ACHN (cell line): Measurements from ENCODE around the gene COL4A2.
"Not testable (repeated sequence)": the region's sequence is repeated elsewhere in the genome, so short reads cannot be mapped to it uniquely, and the experiment has no call there.

ENCODE experiments used
- DNase-seq: peaks from one replicate; pipeline ENCODE4 v3.0.0-alpha.2; 2015
- in situ Hi-C: cut with HindIII; loops from 2 replicates; pipeline ENCODE4 v1.10.0; 2017; ENCODE audit warnings: low sequenced_read_pairs, low pct_ligation_motif_present, low pct_unique_long_range_greater_than_20kb

The COL4A2 gene

DNA sequence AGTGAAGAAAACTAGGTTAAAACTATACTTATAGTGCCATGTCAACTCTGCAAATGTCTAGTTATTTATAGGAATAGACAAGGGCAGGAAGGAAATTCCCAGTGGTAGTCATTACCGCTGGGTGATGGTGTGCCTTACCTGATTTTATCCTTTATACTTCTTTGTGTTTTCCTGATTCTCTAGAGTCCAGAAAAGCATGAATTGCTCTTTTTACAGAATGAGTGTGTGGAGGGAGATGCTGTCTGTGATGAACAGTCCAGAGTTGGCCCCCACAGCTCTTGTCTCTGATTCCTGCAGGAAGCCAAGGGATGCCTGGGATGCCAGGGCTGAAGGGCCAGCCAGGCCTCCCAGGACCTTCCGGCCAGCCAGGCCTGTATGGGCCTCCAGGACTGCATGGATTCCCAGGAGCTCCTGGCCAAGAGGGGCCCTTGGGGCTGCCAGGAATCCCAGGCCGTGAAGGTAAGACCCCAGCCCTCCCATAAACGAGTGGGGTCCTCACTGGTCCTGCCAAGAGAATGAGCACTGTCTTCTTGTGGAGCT, 170.7 kb downstream of the COL4A2 start:
- DNase-seq = no peak
- in situ Hi-C loops = no loop called here

DNA sequence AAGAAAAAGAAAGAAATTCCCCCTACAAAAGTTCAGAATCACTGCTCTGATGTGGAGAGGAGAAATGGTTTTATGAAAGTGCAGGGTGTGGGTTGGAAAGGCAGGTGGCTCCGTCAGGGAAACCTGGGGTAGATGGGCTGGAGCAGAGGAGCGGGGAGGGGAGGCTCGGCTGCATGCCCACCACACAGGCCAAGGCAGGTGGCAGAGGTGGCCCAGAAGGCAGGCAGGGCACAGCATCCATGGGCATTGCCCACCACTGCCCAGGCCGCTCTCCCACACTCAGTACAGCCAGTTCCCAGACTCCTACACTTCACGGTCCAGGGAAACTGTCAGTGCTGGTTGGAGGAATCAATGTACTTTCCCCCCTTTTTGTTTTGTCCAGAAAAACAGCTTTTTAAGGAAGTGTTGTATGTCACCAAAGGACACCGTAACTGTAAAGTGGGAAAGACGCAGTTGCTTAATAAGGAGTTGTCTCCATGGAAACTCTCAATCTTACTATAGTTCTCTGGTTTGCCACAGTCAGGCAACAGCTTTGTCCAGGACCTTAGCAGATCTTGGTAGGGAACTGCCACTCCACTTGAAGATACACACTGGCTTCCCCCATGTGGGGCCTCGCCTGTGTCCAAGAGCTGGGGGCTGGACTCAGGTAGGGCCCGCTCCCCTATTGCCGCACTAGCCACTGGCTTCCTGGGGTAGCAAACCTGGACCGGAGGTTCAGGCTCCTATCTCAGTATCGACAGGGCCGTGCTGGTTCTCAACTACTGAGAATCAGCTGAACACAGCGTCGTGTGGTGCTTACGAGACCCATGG, 171.5 kb downstream of the COL4A2 start:
- no peak for DNase-seq
- in situ Hi-C loops = no loop called here

DNA sequence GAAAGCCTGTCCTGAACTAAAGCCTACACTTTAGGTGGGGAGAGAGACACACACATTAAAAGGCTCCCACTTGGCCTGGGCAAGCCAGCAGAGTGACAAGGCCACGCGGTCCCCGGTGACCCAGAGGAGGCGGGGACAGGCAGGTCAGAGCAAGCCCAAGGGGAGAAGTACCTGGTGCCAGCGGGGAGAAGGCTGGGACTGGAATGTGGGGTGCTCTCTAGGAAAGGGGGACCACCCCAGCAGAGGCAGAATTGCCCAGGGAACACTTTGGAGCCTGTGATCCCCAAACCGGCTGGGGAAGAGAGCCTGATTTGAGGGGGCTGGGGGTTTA, 172.1 kb downstream of the COL4A2 start:
- DNase-seq = no peak
- in situ Hi-C loops = no loop called here

DNA sequence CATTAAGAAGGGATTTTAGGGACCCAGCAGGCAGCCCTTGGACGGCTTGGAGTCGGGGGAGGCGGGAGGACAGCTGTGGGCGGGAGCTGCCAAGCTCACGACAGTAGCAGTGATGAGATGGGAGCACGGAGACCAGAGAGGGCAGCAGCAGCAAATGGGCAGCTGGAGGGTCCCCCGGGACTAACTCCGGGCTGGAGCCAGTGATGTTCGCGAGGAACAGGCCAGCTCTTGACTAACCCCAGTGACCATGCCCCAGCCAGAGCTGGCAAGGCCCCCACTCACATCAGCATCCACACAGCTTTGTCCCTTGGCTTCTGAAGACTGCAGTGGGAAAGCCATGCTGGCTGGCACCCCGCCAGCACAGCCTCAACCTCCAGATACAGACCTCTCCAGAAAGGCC, 172.6 kb downstream of the COL4A2 start:
- in situ Hi-C loops = no loop called here
- DNase-seq = no peak

DNA sequence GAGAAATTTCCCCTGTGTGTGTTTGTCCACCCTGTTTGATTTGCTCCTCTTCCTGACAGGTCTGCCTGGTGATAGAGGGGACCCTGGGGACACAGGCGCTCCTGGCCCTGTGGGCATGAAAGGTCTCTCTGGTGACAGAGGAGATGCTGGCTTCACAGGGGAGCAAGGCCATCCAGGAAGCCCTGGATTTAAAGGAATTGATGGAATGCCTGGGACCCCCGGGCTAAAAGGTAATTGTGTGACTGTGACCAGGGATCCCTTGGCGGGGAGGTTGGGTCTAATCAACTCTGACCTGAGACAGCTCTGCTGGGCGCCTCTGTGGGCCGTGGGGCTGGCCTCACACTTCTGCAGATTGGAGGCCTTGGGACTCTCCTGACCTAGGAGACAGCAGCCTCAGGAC, 173.1 kb downstream of the COL4A2 start:
- in situ Hi-C loops = no loop called here
- no peak for DNase-seq

DNA sequence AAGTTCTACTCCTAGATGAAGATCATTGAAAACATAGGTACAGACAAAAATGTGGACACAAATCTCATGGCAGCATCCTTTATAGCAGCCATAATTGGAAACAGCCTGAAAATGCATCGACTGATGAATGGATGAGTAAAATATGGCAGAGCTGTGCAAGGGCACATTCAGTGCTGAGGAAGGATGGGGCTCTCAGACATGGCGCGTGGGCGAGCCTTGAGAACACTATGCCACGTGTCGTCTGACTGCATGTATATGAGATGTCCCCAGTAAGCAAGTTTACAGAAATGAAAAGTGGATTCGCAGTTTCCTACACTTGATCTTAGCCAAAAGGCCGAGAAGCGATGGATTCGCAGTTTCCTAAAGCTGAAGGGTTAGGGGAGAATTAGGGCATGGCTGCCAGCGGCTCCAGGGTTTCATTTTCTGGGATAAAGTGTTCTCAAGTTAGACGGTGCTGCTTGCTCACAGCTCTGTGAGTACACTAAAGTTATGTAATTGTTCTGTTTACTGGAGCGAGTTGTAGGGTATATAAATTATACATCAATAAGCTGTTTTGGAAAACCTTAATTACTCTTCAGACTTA, 176.4 kb downstream of the COL4A2 start:
- DNase-seq = no peak
- in situ Hi-C loops = no loop called here

DNA sequence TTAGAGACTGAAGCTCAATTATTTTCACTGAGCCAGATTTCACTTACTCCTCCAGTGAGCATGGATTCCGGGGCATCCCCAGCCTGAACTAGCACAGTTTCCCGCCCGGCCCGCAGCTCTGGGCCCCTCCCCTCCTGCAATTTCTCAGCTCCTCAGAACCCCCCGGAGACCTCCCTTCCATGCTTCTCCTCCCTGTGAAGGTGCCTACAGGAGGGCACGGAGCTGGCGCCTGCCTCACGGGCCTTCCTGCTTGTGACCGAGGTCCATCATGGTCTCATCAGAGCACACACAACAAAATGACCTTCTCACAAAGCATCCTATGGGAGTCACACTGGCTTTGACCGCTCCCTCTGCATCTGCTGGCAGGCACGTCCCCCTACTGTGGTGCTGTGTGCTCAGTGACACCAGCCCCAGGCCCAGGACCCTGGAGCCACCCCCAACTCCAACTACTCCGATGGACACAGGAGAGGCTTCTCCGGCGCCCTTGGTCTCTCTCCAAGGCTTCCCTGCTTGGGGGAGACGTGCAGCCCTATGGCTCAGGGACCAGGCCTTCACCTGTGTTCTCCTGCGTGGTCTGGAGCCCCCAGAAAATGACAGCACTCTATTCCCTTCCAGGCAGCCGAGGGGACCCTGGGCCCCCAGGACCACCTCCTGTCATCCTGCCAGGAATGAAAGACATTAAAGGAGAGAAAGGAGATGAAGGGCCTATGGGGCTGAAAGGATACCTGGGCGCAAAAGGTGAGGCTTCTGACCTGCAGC, 177.4 kb downstream of the COL4A2 start:
- in situ Hi-C loops = no loop called here
- DNase-seq = no peak

DNA sequence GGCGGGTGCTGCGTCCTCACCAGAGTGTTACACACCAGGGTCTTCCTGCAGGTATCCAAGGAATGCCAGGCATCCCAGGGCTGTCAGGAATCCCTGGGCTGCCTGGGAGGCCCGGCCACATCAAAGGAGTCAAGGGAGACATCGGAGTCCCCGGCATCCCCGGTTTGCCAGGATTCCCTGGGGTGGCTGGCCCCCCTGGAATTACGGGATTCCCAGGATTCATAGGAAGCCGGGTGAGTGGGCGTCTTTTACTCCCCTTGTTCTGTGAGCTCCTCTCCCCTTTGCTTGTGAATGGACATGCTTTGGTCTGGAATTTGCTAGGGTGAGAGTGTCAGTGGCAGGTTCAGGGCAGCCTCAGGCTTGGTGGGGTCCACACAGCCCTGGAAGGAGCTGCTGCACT, 178.5 kb downstream of the COL4A2 start:
- in situ Hi-C loops = no loop called here
- DNase-seq = peak; percentile 94

DNA sequence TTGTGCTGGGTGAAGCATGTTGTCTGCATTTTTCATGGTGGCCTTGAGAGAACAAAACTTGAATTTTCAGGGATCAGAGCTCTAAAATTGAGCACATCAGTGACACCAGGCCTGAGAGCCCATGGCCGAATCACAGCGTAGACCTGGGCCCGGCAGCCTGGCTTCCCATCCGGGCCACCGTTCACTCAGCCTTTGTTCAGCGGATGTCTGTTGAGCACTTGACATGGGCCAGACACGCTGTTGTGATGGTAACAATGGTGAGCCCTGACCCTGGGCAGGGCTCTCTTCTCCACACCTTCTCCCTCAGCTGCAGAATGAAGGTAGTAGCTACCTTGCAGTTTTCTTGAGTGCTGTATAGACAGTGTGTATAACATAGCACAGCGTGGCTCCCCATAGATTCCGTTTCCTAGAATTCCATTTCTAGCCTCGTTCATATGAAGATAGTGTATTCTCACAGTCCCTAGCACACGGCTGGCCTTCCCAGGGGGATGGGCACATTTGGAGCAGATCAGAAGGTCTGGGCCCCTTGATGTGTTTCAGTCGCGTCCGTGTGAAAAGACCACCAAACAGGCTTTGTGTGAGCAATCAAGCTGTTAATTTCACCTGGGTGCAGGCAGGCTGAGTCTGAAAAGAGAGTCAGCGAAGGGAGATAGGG, 179.1 kb downstream of the COL4A2 start:
- peak; percentile 27 for DNase-seq
- in situ Hi-C loops = no loop called here

DNA sequence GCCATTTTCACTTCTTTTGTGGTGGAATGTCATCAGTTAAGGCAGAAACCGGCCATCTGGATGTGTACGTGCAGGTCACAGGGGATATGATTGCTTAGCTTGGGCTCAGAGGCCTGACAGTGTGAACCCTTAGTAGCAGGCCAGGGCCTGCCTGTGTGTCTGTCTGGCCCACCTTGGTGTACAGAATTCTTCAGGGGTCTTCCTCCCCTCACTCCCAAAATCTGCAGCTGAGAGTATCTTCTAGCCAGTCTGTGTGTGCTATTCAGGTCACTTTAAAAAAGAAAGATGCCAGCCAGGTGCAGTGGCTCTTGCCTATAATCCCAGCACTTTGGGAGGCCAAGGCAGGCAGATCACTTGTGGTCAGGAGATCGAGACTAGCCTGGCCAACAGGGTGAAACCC, 179.8 kb downstream of the COL4A2 start:
- DNase-seq, in situ Hi-C loops: not testable (repeated sequence)

DNA sequence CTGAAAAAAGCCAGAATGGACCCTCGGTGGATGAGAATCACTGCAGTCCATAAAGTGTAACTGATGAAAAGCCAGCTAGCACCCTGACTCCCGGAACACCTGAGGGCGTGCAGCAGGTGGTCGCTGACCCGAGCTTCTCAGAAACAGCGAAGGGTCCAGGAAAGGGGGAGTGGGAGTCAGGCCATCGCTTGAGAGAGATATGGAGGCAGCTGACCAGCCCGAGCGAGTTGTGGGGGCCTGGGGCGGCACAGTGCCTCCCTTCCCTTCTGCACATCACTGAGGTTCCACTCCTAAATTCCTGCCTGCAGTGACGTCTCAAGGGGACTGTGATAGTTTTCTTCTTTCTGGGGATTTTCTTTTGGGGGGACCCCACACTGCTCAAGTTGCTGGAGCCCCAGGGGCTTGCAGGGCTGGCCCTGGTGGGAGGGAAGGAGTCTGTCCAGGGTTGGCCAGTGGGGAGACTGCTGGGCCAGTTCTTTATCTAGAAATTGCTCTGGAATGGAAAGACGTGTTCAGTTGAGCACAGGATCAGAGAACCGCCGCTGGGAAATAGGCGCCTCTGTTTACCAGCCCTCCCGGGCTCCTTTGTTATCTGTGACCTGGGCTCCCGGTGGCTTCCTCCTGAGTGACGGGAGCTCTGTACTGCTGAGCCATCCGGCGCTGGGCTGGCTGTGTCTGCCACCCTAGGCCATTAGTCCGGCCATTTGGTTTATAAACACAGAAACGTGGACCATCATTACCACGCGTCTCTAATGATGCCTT, 183.1 kb downstream of the COL4A2 start:
- in situ Hi-C loops = no loop called here
- DNase-seq = no peak

DNA sequence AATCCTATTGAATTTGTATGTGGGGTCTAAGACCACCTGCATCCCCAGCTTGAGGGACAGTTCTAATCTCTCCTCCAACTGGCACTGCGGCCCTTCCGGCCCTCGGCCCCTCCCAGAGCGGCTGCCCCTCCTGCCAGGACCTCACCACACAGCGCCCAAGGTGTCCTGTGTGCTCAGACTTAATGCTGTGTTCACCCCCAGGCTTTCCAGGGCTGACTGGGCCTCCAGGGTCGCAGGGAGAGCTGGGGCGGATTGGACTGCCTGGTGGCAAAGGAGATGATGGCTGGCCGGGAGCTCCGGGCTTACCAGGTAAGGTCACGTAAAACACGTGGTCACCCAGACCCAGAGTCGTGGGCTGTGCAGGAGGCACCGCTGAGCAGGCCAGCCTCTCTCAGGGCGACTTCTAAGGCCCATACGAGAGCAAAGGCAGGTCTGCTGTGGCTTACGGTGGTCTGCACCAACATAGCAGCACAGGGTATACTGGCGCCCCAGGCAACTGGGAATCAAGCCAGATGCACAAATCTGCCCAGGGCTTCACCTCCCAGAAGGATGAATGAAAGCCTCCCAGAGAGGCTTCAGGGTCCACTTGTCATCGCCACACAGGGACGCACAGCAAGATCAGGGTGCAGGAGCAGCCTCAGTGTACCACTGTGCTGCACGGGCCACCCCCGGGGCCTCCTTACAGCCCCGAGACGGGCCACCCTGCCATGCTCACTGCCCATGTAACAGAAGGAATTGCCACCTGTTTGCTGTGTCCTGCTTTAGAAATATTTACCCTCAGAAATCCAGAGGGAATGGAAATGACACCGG, 185.0 kb downstream of the COL4A2 start:
- in situ Hi-C loops = no loop called here

DNA sequence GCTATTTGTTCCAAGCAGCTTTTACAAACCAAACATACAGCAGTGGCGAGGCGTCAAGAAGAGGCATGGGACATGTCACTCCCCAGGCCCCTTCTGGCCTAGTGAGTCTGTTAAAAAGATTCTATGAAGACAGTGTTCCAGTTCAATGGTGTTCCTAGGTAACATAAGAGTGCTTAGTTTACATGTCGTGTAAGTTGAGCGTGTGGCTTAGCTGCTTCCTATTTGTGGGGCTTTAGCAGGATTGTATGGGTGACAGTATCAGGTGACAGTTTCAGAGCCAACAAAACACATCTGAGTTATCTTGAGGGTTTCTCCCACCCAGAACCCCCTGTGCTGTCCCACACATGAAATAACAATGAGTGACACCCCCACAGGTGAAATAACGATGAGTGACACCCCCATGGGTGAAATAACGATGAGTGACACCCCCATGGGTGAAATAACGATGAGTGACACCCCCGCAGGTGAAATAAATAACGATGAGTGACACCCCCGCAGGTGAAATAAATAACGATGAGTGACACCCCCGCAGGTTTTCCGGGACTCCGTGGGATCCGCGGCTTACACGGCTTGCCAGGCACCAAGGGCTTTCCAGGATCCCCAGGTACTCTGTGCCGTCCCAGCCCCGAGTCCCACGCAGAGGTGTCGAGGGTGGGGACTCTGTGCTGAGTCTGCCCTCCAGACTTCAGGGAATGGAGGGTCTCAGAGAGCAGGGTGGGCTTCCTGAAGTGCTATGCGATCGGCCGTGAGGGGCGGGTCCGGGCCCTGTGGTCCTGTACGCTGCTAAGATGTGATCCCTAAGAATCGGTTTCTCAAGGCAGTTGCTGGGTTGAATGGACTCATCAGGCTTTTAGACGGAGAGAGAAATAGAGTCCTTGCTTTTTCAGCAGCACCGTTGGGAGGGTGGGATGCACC, 185.9 kb downstream of the COL4A2 start:
- no peak for DNase-seq
- in situ Hi-C loops = no loop called here

More for the DNA sequence above, 185.0 kb downstream of the COL4A2 start:
- DNase-seq = no peak

DNA sequence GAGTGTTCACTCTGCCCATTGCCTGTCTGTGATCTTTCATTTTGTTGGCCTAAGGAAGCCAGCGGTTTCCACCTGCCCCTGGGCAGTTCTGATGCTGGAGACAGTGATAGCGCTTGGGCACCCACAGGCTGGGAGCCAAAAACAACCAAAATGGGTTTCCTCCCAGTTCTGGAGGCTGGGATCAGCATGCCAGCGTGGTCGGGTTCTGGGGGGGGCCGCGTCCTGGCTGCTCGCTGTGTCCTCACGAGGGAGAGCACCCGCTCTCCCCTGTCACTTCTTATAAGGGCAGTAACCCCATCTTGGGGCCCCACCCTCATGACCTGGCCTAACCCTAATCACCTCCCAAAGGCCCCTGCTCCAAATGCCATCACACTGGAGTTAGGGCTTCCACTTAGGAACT, 186.5 kb downstream of the COL4A2 start:
- DNase-seq = no peak
- in situ Hi-C loops = no loop called here

DNA sequence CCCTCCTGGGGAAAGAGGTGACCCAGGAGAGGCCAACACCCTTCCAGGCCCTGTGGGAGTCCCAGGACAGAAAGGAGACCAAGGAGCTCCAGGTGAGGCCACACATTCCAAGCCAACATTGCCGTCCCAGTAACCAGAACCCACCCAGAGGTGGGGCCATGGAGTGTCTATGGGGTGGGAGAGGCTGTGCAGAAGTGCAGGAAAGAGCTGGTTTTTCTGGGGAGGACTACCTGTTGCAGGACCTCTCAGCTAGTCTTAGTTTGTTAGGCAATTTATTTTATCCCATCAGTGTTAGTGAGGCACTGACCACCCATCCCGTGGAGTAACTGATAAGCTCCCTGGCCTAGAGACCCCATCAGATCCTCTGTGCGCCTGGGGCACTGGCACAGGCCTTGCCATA, 188.3 kb downstream of the COL4A2 start:
- no peak for DNase-seq

DNA sequence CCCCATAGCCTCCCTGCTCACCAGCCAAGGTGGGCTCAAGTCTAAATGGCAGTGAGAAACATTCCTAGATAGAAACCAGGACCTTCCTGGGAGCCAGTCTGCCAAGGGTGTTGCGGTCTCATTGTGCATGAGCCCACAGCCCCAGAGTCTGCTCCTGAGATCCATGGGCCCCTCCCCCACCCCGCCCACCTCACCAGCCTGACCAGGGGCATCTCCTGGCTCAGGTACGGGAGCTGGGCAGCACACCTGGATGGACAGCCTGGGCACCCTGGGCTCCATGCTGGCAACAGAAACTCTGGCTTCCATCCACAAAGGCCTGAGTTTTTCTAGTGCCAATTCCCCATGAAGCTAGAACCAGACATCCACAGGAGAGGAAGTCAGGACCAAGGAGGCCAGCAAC, 188.8 kb downstream of the COL4A2 start:
- DNase-seq = no peak
- in situ Hi-C loops = no loop called here

More for the DNA sequence above, 188.3 kb downstream of the COL4A2 start:
- in situ Hi-C loops = no loop called here

DNA sequence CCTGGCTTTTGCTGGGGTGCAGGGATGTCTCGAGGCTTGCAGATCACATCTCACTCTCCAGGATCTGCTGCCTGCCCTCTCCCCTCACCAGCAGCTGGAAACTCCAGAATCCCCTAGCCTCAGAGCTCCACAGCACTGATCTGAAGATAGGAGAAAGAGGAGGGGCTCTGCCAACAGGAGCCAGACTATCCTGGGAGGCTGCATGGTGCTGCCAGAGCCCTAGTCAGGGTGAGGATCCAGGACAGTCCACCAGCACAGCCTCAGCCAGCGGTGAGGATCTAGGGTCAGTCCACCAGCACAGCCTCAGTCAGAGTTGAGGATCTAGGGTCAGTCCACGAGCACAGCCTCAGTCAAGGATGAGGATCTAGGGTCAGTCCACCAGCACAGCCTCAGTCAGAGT, 189.2 kb downstream of the COL4A2 start:
- DNase-seq = no peak
- in situ Hi-C loops = no loop called here
